ENCODE data around the gene MVK.

DNA sequence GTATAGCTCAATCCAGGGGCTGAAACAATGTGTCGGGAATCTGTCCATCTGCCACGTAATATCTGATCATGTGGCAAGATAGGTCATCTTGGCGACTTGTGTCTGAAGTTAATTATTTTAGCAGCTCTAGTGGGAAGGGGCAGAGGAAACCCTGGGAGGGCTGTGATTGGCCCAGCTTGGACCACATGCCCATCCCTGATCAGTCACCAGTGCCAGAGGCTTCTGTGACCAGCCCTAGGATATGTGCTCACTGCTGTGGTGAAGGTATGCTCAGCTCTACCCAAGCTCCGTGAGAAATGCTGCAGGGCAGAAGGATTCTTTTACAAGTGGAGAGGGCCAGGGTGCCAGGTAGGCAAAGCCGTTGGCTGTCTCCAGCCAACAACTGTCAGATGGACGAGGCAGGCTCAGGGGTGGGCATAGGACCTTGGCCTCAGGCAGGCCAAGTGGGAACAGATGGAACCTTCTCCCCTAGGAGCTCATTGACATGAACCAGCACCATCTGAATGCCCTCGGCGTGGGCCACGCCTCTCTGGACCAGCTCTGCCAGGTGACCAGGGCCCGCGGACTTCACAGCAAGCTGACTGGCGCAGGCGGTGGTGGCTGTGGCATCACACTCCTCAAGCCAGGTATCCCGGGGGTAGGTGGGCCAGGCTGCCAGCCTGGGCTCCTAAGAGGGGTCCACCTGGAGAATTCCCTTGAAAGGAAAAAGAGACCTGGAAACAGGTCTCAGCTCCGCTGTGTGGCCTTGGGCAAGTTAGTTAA, 21.1 kb downstream of the MVK start:
- TF ChIP-seq EP300 (IDR thresholded peaks at IDR 0.05) (no peak), POLR2AphosphoS5 (IDR thresholded peaks at IDR 0.05) (no peak), POLR2A (IDR thresholded peaks at IDR 0.05) (no peak)
- TF ChIP-seq, protein P1, sequence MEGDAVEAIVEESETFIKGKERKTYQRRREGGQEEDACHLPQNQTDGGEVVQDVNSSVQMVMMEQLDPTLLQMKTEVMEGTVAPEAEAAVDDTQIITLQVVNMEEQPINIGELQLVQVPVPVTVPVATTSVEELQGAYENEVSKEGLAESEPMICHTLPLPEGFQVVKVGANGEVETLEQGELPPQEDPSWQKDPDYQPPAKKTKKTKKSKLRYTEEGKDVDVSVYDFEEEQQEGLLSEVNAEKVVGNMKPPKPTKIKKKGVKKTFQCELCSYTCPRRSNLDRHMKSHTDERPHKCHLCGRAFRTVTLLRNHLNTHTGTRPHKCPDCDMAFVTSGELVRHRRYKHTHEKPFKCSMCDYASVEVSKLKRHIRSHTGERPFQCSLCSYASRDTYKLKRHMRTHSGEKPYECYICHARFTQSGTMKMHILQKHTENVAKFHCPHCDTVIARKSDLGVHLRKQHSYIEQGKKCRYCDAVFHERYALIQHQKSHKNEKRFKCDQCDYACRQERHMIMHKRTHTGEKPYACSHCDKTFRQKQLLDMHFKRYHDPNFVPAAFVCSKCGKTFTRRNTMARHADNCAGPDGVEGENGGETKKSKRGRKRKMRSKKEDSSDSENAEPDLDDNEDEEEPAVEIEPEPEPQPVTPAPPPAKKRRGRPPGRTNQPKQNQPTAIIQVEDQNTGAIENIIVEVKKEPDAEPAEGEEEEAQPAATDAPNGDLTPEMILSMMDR (IDR thresholded peaks at IDR 0.05), result no peak
